GM12892 (cell line): ENCODE measurements around the gene NEDD8.

Experiments used
- DNase-seq: peaks from one replicate; pipeline ENCODE4 v3.0.0; 2011; ENCODE audit not compliant: insufficient read length
- FAIRE-seq: peaks from 2 replicates; lab custom pipeline; 2011; peaks lifted over from hg19 to GRCh38; lab: Jason Lieb, UNC
- POLR2A ChIP-seq: IDR thresholded peaks from 2 replicates; pipeline ENCODE4 v1.6.1; 2011; ENCODE audit warnings: low read depth, low read length, control low read depth
- POLR2AphosphoS5 ChIP-seq: IDR thresholded peaks from 2 replicates; pipeline ENCODE4 v1.6.1; 2011; ENCODE audit warnings: low read depth, low read length, control low read depth
- TAF1 ChIP-seq: IDR thresholded peaks from 2 replicates; pipeline ENCODE4 v1.6.1; 2011; ENCODE audit warnings: low read depth, mild to moderate bottlenecking, control low read depth, low read length, borderline replicate concordance

Gene NEDD8

DNA sequence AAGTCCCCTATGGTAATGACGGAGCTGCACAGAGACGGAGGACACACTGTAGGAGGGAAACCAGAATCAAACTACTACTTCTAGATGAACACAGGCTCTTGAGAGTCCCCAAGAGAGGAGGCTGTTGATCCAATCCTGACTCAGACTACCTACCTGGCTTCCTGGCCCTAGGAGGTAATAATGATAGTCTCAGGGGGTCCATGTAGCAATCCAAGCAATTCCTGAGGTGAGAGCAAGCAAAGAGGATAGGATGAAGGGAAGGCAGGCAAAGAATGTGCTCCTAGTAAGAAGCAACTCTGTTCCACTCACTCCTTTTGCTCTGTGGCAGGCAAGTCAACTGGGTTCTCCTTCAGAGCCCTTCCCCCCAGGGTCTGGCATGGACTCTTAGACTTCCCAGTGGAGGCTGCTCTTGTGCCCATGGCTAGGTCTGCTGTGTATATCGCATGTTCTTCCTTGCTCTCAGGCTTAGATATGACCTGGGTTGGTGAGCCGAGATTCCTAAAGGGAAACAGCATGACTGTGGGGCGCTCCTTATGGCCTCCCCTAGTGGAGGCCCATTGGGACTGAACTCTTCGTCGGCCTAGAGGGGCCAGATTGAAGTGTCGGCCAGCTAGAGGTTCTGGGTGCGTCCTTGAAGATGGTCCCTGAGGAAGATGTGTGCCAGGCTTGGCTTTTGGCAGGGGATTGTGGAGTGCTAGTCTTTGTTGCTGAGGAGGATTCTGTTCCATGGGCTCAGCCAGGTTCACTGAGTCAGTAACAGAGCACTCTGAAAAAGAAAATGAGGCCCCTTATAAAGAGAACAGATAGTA, 8.1 kb upstream of the NEDD8 start:
- TF ChIP-seq POLR2AphosphoS5 = no peak
- no peak for TF ChIP-seq TAF1
- TF ChIP-seq POLR2A = no peak; the same call in 1 of the 2 replicates
- FAIRE-seq = no peak
- DNase-seq = no peak

DNA sequence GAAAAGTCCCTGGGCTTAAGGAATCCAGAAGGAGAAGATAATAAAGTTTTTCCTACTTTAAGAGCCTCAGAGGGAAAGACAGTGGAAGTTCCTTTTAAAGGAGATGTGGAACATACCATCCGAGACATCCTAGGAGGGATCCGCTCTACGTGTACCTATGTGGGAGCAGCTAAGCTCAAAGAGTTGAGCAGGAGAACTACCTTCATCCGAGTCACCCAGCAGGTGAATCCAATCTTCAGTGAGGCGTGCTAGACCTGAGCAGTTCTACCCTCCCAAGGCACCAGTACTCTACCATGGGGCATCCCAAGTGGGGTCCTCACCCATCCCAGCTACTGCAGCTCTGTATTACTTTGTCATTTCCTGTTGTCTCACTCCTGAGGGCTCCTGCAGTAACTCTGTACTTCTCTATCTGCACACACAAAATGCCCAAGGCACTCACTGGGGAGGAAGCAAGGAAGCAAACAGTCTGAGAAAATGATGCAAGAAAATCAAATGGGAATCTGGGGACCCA, 6.4 kb upstream of the NEDD8 start:
- no peak for DNase-seq
- no peak for FAIRE-seq
- TF ChIP-seq POLR2AphosphoS5 (0 out of 2 replicates have a peak, but pooled peaks have one; percentile 40), TAF1 (no peak), POLR2A (peak; percentile 25; the same call in 1 of the 2 replicates)

DNA sequence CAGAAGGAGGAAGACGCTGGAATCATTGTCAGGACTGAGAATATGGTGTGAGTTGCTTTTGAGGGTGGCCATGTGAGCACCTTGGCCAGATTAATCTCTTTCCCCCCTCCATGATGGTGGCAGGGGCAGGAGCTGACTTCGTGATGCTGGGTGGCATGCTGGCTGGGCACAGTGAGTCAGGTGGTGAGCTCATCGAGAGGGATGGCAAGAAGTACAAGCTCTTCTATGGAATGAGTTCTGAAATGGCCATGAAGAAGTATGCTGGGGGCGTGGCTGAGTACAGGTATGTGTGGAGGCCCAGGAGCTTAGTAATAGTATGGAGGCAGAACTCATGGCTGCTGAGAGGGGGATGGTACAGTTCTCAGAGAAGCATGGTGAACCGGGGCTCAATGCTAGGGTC, 6.0 kb upstream of the NEDD8 start:
- TF ChIP-seq TAF1 (no peak), POLR2AphosphoS5 (no peak; the same call in 1 of the 2 replicates), POLR2A (no peak)
- FAIRE-seq = no peak
- DNase-seq = no peak

DNA sequence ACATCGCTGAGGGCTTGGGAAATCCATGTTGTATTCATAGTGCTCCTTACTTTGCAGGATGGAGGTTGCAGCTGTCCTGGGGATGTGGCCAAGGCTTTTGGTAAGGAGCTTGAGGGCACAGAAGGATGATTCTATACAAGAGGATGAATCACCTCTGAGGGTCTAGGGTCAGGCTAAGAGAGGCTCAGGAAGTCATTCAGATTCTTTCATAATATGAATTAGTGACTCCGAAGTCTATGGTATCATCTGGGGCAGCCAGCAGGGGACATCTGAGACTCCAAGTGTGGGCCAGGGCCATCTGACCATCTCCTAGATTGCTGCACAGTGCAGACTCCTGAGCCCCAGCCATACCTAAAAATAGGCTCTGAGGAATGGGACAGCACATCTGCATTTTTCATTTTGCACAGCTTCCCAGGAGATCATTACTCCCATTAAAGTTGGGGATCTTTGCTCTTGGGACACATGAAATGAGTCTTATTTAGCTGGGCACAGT, 5.3 kb upstream of the NEDD8 start:
- DNase-seq = no peak
- TF ChIP-seq TAF1 = no peak
- TF ChIP-seq POLR2A = no peak; the same call in 1 of the 2 replicates
- FAIRE-seq = no peak

DNA sequence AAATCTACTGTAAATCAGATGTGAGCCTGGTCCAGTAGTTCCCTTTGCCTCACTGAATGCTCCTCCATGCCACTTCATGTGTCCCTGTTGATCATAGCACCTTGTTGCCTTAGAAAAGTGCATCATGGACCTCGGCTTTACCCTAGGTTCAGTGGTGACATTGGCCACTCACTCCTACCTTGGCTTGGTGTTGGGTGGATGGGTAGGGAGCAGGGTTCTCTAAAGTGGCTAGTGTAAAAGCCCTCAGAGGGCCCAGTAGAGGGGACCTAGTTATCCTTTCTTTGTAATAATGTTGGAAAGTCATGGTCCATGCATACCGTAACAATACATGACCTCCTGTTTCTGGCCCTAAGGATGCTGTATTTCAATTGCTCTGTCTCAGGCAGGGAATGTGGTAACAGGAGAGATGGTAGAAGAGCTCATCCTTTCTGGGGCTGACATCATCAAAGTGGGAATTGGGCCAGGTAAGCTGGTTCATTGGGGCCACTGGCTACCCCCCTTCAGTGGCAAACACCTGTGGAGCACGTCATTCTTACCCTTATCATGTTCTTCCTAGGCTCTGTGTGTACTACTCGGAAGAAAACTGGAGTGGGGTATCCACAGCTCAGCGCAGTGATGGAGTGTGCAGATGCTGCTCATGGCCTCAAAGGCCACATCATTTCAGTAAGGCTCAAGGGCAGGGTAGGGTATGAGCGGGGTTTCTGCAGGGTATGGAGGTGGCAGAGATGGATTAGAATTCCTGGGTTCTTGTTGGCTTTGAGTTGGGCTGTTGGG, 4.7 kb upstream of the NEDD8 start:
- FAIRE-seq (no peak), DNase-seq (no peak)
- peak; percentile 35; the same call in 1 of the 2 replicates for TF ChIP-seq POLR2A
- TF ChIP-seq TAF1 = no peak
- peak; percentile 53; the same call in 1 of the 2 replicates for TF ChIP-seq POLR2AphosphoS5

DNA sequence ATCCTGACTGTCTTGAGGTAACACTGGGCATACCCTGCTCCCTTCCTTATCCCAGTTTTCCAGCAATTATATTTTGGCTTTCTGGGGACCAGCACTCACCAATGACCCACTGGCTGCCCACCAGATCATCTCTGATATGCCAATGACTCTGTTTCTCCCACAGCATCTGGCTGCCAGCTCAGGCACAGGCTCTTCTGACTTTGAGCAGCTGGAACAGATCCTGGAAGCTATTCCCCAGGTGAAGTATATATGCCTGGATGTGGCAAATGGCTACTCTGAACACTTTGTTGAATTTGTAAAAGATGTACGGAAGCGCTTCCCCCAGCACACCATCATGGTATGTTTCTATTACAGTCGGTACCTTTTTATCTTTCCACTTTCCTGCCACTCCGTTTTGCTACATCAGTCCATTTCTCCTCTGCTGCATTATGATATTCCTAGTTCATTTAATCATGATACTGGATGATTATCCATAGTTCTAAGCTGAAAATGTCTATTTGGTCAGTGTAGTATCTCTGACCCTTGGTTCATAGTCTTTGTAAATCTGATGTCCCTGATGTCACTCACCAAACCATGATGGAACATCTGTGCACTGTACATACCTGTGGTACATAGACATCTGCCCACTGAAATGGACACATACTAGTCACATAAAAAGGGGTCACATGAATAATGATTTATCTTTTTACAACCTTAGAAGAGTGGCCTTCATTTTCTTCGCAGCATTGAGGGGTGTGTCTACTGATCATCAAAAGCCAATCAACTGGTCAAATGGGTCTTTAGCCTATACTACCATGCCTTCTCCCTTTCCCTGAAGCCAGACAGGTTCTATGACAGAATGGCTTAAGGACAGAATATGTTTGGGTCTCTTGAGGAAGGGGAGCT, 3.9 kb upstream of the NEDD8 start:
- FAIRE-seq = no peak
- DNase-seq = no peak
- TF ChIP-seq POLR2A (no peak), TAF1 (no peak), POLR2AphosphoS5 (no peak)

DNA sequence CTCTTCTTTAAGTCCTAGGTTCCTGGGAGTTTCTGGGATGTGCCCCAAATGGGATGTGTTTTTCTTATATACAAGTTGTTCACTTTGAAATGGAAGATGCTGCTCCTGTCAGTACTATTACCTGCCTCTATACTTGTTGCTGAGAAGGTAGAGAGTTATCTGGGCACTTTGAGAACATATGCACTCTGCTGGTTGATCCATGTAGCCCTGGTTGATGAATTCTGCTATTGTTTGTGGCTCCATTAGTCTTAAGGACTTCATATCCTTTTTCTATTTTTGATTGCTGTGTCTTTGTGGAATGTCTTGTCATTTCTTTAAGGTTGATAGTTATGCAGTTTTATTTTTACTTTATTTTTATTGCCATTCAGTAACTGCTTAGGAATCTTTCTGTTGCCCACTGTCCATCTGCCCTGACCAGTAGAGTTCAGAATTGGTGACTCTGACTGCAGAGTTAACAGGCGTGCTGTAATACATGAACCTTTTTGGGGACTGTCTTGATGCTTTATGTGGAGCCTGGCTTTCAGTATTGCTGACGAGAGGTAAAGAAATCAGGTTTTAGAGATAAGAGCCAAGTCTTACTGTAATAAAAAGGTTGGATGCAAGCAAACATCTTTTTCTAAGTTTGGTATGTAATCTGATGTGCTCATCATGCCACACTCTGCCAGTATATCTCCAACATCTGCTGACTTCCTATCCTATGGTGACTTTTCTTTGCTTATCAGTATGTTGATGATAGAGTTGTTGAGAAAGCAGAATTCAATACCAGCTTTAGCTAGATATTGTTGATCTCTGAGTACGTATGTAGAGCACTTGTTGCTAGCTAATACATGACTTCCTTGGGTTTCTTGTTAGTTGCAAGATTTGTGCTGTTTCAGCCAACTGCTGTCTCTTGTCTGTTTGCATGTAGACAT, 2.2 kb upstream of the NEDD8 start:
- FAIRE-seq (no peak), DNase-seq (no peak)
- TF ChIP-seq POLR2AphosphoS5 (no peak; the same call in none of the 2 replicates), TAF1 (no peak), POLR2A (no peak)

DNA sequence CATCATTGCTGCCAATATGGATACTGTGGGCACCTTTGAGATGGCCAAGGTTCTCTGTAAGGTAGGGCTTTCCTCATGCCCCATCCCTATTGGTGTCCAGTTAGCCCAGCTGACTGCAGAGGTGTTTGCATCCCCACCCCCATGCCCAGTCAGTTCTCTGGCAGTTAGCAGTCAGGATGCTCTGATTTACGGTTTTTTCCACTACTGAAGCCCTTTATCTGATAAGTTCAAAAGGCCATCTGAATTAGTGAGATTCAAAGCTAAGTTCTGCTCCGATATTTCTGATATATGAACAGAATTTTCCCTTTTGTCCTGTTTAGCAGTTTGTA, 1.3 kb upstream of the NEDD8 start:
- FAIRE-seq (no peak), DNase-seq (no peak)
- TF ChIP-seq TAF1 (no peak), POLR2AphosphoS5 (no peak), POLR2A (no peak)

DNA sequence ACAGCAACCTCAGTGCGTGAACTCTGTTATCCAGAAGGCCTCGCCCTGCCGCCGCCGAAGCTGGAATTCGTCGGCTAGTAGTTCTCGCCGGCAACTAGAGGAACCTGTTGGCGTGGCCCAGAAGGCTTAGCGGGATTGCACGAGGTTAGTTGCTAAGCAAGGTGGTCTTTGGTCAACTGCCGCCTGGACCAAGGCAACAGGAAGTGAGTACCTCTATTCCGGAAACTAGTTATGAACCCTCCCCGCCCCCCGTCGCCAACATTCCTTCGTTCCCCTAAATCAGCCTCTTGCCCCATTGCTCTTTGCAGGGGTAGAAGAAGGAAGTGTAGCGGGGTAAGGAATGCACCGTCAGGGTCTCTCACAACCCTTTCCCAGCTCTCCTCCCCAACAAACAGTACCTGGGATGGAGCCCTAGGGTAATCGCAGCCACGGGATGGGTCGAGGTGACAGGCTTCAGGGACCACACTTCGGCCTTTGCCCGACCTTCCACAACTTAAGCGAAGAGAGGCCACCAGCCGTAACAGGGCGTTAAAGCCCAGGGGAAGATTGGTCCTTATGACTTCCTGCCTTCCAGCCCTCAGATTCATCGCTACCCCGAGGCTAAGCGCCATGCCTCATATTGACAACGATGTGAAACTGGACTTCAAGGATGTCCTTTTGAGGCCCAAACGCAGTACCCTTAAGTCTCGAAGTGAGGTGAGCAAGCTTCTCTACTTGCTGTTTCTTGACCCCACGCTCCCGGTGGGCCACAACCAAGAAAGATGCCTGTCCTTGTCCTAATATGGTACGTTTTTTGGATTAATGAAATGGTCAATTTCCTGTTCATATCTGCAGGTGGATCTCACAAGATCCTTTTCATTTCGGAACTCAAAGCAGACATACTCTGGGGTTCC, 724 bp upstream of the NEDD8 start, which contains the start of gene GMPR2:
TSS of gene GMPR2 (plus strand) at position 285 of the 893 bp plus-strand sequence. CDS start at position 610, 325 bp downstream.
- DNase-seq = no peak
- peak; percentile 5 for FAIRE-seq
- TF ChIP-seq TAF1 = peak; percentile 75; the same call in 1 of the 2 replicates
- TF ChIP-seq POLR2AphosphoS5 = peak; percentile 51
- peak; percentile 71 for TF ChIP-seq POLR2A
